OCI-M2 (cell line): ENCODE data around the gene SSR4.

Experiments used
- DNase-seq: peaks from one replicate; lab custom pipeline; 2025; ENCODE audit not compliant: unreplicated experiment; lab: John Stamatoyannopoulos, UW

Gene SSR4

DNA sequence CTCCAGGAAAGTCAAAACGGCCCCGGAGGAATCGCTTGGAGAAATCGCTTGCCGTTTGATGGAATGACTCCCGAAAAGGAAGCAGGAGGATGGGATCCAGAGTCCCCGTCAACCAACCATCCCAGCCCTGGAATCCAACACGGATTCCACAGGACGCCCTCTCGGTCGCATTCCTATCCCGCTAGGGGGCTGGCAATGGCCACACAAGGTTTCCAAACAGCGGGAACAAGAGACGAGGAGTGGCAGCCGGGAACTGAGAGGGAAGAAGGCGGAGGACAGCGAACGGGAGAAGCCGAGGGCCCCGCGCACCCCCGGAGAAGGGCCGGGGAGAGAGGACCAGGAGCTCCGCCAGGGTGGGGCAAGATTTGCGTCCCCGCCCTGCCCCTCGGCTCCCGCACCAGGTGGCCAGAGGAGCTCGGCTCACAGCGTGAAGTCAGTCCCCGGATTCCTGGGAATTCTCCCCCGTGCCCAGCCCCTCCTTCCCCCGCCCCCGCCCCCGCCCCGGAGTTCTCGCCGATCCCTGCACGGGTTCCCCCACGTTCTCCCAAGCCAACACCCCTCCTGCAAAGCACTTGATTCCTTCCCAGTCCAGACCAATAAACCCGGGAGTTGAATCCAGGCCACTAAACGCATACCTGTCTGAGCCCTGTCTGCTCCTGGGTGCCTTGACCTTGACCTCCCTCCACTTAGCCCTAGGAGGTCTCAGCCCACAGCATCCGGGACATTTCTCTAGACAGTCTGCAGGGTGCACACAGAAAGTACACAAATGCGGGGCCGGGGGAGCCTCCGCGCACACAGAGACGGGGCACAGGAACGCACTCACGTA lies 34.5 kb downstream of the SSR4 start:
- DNase-seq, result no peak

DNA sequence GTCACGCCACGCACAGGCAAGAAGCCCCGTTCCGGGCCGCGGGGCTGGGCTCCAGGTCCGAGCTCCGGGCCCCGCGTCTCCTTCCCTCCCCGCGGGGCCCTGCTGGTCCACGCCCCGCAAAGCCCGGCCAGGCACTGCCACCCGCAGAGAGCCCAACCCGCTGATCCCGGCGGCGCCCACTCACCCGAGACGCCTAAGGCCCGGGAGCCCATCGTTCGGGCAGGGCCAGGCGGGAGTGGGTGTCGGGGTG lies 35.0 kb downstream of the SSR4 start:
- DNase-seq, result no peak

GRCh38 chrX:153829799-153830639 lies 35.6 kb downstream of the SSR4 start, which contains the start of gene PDZD4:
Gene PDZD4, minus strand, starts transcription at chrX:153830544. Its CDS starts 246 bp downstream, at chrX:153830298.
- no peak for DNase-seq

- DNase-seq, result no peak
These were observed 36.4 kb downstream of the SSR4 start for GRCh38 chrX:153830640-153831428.

DNA sequence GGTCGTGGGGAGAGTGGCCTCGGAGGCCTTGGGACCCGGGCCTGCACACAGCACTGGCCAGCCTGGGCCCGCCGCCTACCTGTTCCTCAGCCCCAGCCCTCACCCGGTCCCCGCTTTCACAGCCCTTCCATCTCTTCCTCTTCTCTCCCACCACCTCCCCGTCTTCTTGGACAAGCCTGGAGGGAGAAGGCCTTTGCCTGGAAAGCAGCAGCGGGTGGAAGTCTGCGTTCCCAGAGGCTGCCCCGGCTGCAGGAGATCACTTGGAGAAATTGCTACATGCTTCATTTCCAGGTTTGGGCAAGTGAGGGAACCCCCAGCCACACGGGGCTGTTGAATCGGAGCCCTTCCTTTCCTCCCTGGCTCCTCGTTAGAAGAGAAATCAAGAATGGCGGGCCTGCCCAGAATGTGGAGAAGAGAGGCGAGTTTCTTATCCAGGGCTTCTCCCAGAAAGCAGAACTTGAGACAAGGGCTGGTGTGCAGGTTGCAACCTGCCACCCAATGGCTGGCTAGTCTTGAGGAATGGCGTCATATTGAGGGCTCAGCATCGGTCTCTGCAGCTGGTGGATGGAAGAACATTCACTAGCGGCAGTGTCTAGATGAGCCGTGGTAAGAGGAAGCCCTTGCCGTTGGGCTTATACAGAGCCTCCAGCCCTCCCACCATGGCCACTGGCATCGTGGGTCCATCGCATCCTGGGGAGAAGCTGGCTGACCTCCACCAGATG lies 37.1 kb downstream of the SSR4 start:
- DNase-seq, result no peak

- no peak for DNase-seq
These were observed 38.3 kb downstream of the SSR4 start for GRCh38 chrX:153832728-153833127.

- DNase-seq, result no peak
These were observed 42.5 kb downstream of the SSR4 start for GRCh38 chrX:153836921-153837320.

- DNase-seq, result no peak
These were observed 50.1 kb downstream of the SSR4 start for GRCh38 chrX:153844509-153845082.

- DNase-seq, result no peak
These were observed 50.7 kb downstream of the SSR4 start for GRCh38 chrX:153845195-153845594.

- DNase-seq, result no peak
These were observed 51.4 kb downstream of the SSR4 start for GRCh38 chrX:153845842-153846241.
